GM12873 (cell line): ENCODE measurements around the gene IFI27L1.
A peak's percentile ranks its signal among the peaks of the same experiment; 100 is the strongest.

Experiments
- CTCF ChIP-seq: IDR thresholded peaks from 2 replicates; pipeline ENCODE4 v1.5.1; 2012; ENCODE audit warnings: low read depth, mild to moderate bottlenecking, moderate library complexity, low read length, control low read depth; ENCODE audit not compliant: insufficient read depth; ENCODE audit errors: missing control alignments

Gene IFI27L1

GRCh38 chr14:94080621-94081385 lies at the start of gene IFI27L1, which contains the start of gene DDX24:
IFI27L1 (plus strand) TSS chr14:94081310; CDS start chr14:94096938, 15,628 bp downstream.
DDX24 (minus strand) TSS chr14:94081202; CDS start chr14:94079742, 1,460 bp downstream.
- no peak for TF ChIP-seq CTCF

- TF ChIP-seq CTCF, result no peak
Measured at GRCh38 chr14:94031883-94032279, 49.2 kb upstream of the IFI27L1 start.

GRCh38 chr14:94034886-94035285 lies 46.2 kb upstream of the IFI27L1 start:
- TF ChIP-seq CTCF, result no peak

- TF ChIP-seq CTCF, result peak; percentile 95
Measured at GRCh38 chr14:94036313-94037167, 44.6 kb upstream of the IFI27L1 start.

GRCh38 chr14:94037954-94038353 lies 43.2 kb upstream of the IFI27L1 start:
- TF ChIP-seq CTCF, result no peak

- no peak for TF ChIP-seq CTCF
Measured at GRCh38 chr14:94038510-94038909, 42.6 kb upstream of the IFI27L1 start.

GRCh38 chr14:94038921-94039629 lies 42.0 kb upstream of the IFI27L1 start:
- no peak for TF ChIP-seq CTCF
